ENCODE data around the gene MYO10. TPM values are rescaled to one million over a fixed set of nuclear protein-coding genes. Genes with fewer than 3 reads are reported as not detected.
A peak's percentile ranks its signal among the peaks of the same experiment; 100 is the strongest.

The MYO10 gene
- total RNA-seq, 1 experiment from 2014 or later = 71.9 TPM

DNA sequence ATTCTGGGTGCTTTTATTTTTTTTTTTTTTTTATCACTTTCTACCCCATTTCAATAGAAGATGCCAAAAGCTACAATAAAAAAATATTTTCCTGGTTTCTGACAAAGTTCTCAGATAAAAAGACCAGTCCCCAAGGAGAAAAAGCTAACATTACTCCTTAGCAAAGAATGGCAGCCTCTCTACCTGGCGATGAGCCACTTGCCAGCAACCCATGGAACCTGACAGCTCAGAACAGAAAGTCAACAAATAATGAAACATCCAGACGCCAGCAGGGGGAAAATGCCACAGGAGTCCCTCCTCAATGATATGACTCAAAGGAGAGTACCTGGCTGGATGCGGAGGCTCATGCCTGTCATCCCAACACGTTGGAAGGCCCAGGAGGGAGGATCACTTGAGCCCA, 123.2 kb downstream of the MYO10 start:
- TF ChIP-seq, protein P1, sequence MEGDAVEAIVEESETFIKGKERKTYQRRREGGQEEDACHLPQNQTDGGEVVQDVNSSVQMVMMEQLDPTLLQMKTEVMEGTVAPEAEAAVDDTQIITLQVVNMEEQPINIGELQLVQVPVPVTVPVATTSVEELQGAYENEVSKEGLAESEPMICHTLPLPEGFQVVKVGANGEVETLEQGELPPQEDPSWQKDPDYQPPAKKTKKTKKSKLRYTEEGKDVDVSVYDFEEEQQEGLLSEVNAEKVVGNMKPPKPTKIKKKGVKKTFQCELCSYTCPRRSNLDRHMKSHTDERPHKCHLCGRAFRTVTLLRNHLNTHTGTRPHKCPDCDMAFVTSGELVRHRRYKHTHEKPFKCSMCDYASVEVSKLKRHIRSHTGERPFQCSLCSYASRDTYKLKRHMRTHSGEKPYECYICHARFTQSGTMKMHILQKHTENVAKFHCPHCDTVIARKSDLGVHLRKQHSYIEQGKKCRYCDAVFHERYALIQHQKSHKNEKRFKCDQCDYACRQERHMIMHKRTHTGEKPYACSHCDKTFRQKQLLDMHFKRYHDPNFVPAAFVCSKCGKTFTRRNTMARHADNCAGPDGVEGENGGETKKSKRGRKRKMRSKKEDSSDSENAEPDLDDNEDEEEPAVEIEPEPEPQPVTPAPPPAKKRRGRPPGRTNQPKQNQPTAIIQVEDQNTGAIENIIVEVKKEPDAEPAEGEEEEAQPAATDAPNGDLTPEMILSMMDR (IDR thresholded peaks at IDR 0.05) = no peak
- no peak for TF ChIP-seq TCF7L2 (IDR thresholded peaks at IDR 0.05; ENCODE audit: low read depth, low read length)
- TF ChIP-seq, protein P2, sequence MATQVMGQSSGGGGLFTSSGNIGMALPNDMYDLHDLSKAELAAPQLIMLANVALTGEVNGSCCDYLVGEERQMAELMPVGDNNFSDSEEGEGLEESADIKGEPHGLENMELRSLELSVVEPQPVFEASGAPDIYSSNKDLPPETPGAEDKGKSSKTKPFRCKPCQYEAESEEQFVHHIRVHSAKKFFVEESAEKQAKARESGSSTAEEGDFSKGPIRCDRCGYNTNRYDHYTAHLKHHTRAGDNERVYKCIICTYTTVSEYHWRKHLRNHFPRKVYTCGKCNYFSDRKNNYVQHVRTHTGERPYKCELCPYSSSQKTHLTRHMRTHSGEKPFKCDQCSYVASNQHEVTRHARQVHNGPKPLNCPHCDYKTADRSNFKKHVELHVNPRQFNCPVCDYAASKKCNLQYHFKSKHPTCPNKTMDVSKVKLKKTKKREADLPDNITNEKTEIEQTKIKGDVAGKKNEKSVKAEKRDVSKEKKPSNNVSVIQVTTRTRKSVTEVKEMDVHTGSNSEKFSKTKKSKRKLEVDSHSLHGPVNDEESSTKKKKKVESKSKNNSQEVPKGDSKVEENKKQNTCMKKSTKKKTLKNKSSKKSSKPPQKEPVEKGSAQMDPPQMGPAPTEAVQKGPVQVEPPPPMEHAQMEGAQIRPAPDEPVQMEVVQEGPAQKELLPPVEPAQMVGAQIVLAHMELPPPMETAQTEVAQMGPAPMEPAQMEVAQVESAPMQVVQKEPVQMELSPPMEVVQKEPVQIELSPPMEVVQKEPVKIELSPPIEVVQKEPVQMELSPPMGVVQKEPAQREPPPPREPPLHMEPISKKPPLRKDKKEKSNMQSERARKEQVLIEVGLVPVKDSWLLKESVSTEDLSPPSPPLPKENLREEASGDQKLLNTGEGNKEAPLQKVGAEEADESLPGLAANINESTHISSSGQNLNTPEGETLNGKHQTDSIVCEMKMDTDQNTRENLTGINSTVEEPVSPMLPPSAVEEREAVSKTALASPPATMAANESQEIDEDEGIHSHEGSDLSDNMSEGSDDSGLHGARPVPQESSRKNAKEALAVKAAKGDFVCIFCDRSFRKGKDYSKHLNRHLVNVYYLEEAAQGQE (IDR thresholded peaks at IDR 0.05; ENCODE audit: insufficient read depth in 1 of 2, low read depth in 2 of 2, low read length in 1 of 2) = no peak
- no peak for TF ChIP-seq POLR2AphosphoS5 (IDR thresholded peaks at IDR 0.05; ENCODE audit: low read depth, low read length)
- no peak for TF ChIP-seq SIN3A (IDR thresholded peaks at IDR 0.05; ENCODE audit: borderline replicate concordance, insufficient read depth, low read depth, low read length)
- intact Hi-C loops (cut with micrococcal nuclease; ENCODE audit: unreplicated experiment) = no loop called here
- ChIA-PET CTCF (interaction anchor here (0.6 to 1.0 kb wide), 3 partner anchors 100 to 320 kb away, joined by 3 to 4 read pairs (median 3); no protein-coding TSS in a partner anchor), POLR2A (interaction anchor here (0.7 kb wide), 1 partner anchor 13 kb away, joined by 6 read pairs; no protein-coding TSS in a partner anchor)
- Histone ChIP-seq H3K27ac (ENCODE audit: low read length) (no peak overlapping the region), H3K4me3 (ENCODE audit: low read depth in 2 of 2, low read length in 2 of 2) (no peak overlapping the region), H3K4me1 (ENCODE audit: control insufficient read depth, insufficient read depth, low read length) (peaks cover 30% of the 10 kb centered on the region), H3K27me3 (ENCODE audit: control insufficient read depth, insufficient read depth, low read length) (no peaks in the 10 kb centered on the region), H3K36me3 (ENCODE audit: control insufficient read depth, insufficient read depth, low read length) (no peaks in the 10 kb centered on the region), H3K9me3 (ENCODE audit: control insufficient read depth, insufficient read depth, low read depth, low read length) (no peaks in the 10 kb centered on the region)
- BruUV-seq (replicated peaks) = no TSS peak
- DNase-seq (ENCODE audit: low read depth, low spot score) (peak; percentile 33), ATAC-seq (peak; percentile 61; the same call in 1 of the 2 replicates)
- in situ Hi-C loops (cut with HindIII; ENCODE audit: low pct_unique_long_range_greater_than_20kb, low sequenced_read_pairs) = no loop called here

DNA sequence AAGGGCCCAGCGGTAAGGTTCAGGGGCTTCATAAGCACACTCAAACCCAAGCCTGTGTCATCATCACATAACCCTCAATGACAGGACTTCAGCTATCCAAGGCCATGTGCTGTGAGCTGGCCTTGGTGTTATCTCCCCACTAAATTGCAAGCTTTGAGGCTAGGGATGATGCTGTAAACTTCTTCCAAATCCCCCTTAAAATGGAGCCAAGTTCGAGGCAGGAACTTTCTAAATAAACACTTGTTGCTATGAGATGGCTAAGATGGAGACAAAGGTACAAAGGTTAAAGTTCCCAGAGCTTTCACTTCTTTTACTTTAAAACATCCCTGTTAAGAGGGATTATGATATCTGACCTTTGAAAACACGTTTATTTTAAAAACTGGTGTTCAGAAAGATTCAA, 123.6 kb downstream of the MYO10 start:
- intact Hi-C loops (cut with micrococcal nuclease; ENCODE audit: unreplicated experiment) (no loop called here), in situ Hi-C loops (cut with HindIII; ENCODE audit: low pct_unique_long_range_greater_than_20kb, low sequenced_read_pairs) (no loop called here)
- no peak overlapping the region for H3K27ac ChIP-seq (ENCODE audit: low read length)
- ATAC-seq = no peak
- H3K9me3 ChIP-seq (ENCODE audit: control insufficient read depth, insufficient read depth, low read depth, low read length) = no peaks in the 10 kb centered on the region
- ChIA-PET CTCF (interaction anchor here (0.6 to 1.0 kb wide), 3 partner anchors 100 to 320 kb away, joined by 3 to 4 read pairs (median 3); no protein-coding TSS in a partner anchor), POLR2A (no interaction called here)
- no peaks in the 10 kb centered on the region for H3K36me3 ChIP-seq (ENCODE audit: control insufficient read depth, insufficient read depth, low read length)
- TF ChIP-seq SIN3A (IDR thresholded peaks at IDR 0.05; ENCODE audit: borderline replicate concordance, insufficient read depth, low read depth, low read length) (no peak), TCF7L2 (IDR thresholded peaks at IDR 0.05; ENCODE audit: low read depth, low read length) (no peak), POLR2AphosphoS5 (IDR thresholded peaks at IDR 0.05; ENCODE audit: low read depth, low read length) (no peak)
- TF ChIP-seq, protein P2 (IDR thresholded peaks at IDR 0.05; ENCODE audit: insufficient read depth in 1 of 2, low read depth in 2 of 2, low read length in 1 of 2) = no peak
- TF ChIP-seq, protein P1 (IDR thresholded peaks at IDR 0.05) = no peak
- no TSS peak for BruUV-seq (replicated peaks)
- DNase-seq (ENCODE audit: low read depth, low spot score) = no peak
- no peaks in the 10 kb centered on the region for H3K27me3 ChIP-seq (ENCODE audit: control insufficient read depth, insufficient read depth, low read length)
- H3K4me1 ChIP-seq (ENCODE audit: control insufficient read depth, insufficient read depth, low read length) = peaks cover 30% of the 10 kb centered on the region
- H3K4me3 ChIP-seq (ENCODE audit: low read depth in 2 of 2, low read length in 2 of 2) = no peak overlapping the region

All from Panc1 (cell line).